HUES48 (cell line): ENCODE results near the gene MAP4K2.

Source experiments
- H3K27ac ChIP-seq: one replicate; pipeline ENCODE4 v1.7.0; 2013; ENCODE audit warnings: low read depth, low read length, inconsistent platforms
- H3K27me3 ChIP-seq: 2 replicates; pipeline ENCODE4 v1.6.1; 2013; ENCODE audit warnings: mild to moderate bottlenecking, low read length; ENCODE audit not compliant: control insufficient read depth, insufficient read depth
- H3K36me3 ChIP-seq: 2 replicates; pipeline ENCODE4 v1.6.1; 2013; ENCODE audit warnings: low read length; ENCODE audit not compliant: control insufficient read depth, insufficient read depth
- H3K4me1 ChIP-seq: 2 replicates; pipeline ENCODE4 v1.6.1; 2013; ENCODE audit warnings: mild to moderate bottlenecking, low read length; ENCODE audit not compliant: control insufficient read depth, insufficient read depth
- H3K4me3 ChIP-seq: 2 replicates; pipeline ENCODE4 v1.5.1; 2013; ENCODE audit warnings: mild to moderate bottlenecking, low read depth, low read length
- H3K9ac ChIP-seq: 2 replicates; pipeline ENCODE4 v1.6.1; 2013; ENCODE audit warnings: mild to moderate bottlenecking, low read depth, low read length, moderate library complexity
- H3K9me3 ChIP-seq: 2 replicates; pipeline ENCODE4 v1.6.1; 2013; ENCODE audit warnings: low read length; ENCODE audit not compliant: control insufficient read depth, insufficient read depth

Gene MAP4K2

GRCh38 chr11:64844330-64845128 is 41.5 kb upstream of the MAP4K2 start, which contains the start of gene CDC42BPG:
CDC42BPG (minus strand) TSS chr11:64844653; CDS start chr11:64844569, 84 bp downstream.
- Histone ChIP-seq H3K27me3 (no peaks in the 10 kb centered on the region), H3K9me3 (no peaks in the 10 kb centered on the region), H3K9ac (peak within 1 kb of the TSS; percentile 67; the same call in 1 of the 2 replicates), H3K4me1 (peaks cover 26% of the 10 kb centered on the region), H3K4me3 (peak within 1 kb of the TSS; percentile 91), H3K36me3 (peaks cover 8% of the 10 kb centered on the region), H3K27ac (peak within 1 kb of the TSS; percentile 83)

DNA sequence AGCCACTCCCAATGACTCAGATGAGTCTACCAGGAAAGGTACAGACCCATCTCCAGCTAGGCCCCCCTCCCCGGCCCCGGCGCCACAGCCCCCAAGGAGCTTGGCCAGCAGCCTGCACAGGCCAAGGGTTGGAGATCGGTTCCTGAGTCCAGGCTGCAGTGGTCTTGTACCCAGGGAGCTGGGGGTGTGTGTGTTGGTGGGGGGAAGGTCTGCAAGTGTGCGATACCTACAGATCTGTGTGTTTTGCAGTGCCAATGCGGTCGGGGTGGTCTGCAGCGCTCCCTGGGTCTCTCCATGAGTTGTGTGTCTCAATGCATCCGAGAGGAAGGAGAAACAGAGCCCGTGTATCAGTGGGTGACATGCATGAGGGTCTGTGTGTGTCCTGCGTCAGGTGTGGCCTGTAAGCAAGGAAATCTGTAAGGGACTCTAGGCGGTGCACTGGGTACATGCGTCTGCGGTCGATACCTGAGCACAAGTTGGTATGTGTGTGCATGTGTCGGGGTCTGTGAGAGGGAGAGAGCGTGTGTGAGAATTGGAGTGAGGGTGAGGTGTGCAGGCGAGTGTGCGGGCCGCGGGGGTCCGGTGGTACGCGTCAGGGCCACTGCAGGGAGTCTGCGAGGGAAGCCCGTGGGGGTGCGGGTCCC is 40.8 kb upstream of the MAP4K2 start:
- Histone ChIP-seq H3K4me3 (peak overlapping the region; percentile 62), H3K27ac (peak overlapping the region; percentile 79)

GRCh38 chr11:64842851-64843685 is 40.1 kb upstream of the MAP4K2 start:
- Histone ChIP-seq H3K27ac (peak overlapping the region; percentile 79), H3K27me3 (no peaks in the 10 kb centered on the region), H3K4me3 (peak overlapping the region; percentile 31; the same call in 1 of the 2 replicates), H3K9me3 (no peaks in the 10 kb centered on the region), H3K36me3 (peaks cover 23% of the 10 kb centered on the region), H3K9ac (no peak overlapping the region), H3K4me1 (peaks cover 23% of the 10 kb centered on the region)

More for the DNA sequence above, 40.8 kb upstream of the MAP4K2 start:
- Histone ChIP-seq H3K36me3 (peaks cover 15% of the 10 kb centered on the region), H3K9ac (no peak overlapping the region; the same call in 1 of the 2 replicates), H3K27me3 (no peaks in the 10 kb centered on the region), H3K9me3 (no peaks in the 10 kb centered on the region), H3K4me1 (peaks cover 23% of the 10 kb centered on the region)

GRCh38 chr11:64842366-64842759 is 39.3 kb upstream of the MAP4K2 start:
- H3K27ac ChIP-seq, result peak overlapping the region; percentile 79
- no peak overlapping the region for H3K9ac ChIP-seq
- no peaks in the 10 kb centered on the region for H3K27me3 ChIP-seq
- H3K4me1 ChIP-seq, result peaks cover 23% of the 10 kb centered on the region
- no peak overlapping the region for H3K4me3 ChIP-seq
- H3K9me3 ChIP-seq, result no peaks in the 10 kb centered on the region
- peaks cover 26% of the 10 kb centered on the region for H3K36me3 ChIP-seq

GRCh38 chr11:64841592-64842365 is 38.8 kb upstream of the MAP4K2 start:
- H3K27ac ChIP-seq, result peak overlapping the region; percentile 79
- H3K36me3 ChIP-seq, result peaks cover 29% of the 10 kb centered on the region
- H3K9me3 ChIP-seq, result no peaks in the 10 kb centered on the region
- H3K27me3 ChIP-seq, result no peaks in the 10 kb centered on the region
- H3K9ac ChIP-seq, result no peak overlapping the region
- H3K4me3 ChIP-seq, result no peak overlapping the region
- peaks cover 20% of the 10 kb centered on the region for H3K4me1 ChIP-seq

GRCh38 chr11:64839887-64840782 is 37.1 kb upstream of the MAP4K2 start:
- Histone ChIP-seq H3K27me3 (no peaks in the 10 kb centered on the region), H3K4me1 (peaks cover 20% of the 10 kb centered on the region), H3K9me3 (no peaks in the 10 kb centered on the region), H3K27ac (no peak overlapping the region), H3K9ac (no peak overlapping the region), H3K36me3 (peaks cover 37% of the 10 kb centered on the region), H3K4me3 (no peak overlapping the region)

DNA sequence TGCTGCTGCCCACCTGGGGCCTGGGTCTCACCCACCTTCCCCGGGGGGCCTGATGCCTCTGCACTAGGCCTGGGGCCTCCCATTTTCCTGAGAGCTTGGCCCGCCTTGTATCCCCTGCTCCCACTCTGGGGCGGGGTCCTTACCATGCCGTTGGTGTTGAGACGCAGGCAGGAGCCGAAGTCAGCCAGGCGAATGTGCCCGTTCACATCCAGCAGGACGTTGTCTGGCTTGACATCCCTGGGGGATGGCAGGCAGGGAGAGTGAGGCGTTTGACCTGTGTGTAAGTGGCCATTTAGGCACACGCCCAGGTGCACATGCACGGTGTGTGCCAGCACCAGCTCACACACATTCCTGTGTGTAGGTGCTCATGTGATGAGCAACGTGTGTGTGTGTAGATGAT is 36.3 kb upstream of the MAP4K2 start:
- Histone ChIP-seq H3K4me3 (no peak overlapping the region), H3K27me3 (no peaks in the 10 kb centered on the region), H3K4me1 (peaks cover 20% of the 10 kb centered on the region), H3K9me3 (no peaks in the 10 kb centered on the region), H3K9ac (no peak overlapping the region), H3K36me3 (peaks cover 43% of the 10 kb centered on the region), H3K27ac (no peak overlapping the region)

DNA sequence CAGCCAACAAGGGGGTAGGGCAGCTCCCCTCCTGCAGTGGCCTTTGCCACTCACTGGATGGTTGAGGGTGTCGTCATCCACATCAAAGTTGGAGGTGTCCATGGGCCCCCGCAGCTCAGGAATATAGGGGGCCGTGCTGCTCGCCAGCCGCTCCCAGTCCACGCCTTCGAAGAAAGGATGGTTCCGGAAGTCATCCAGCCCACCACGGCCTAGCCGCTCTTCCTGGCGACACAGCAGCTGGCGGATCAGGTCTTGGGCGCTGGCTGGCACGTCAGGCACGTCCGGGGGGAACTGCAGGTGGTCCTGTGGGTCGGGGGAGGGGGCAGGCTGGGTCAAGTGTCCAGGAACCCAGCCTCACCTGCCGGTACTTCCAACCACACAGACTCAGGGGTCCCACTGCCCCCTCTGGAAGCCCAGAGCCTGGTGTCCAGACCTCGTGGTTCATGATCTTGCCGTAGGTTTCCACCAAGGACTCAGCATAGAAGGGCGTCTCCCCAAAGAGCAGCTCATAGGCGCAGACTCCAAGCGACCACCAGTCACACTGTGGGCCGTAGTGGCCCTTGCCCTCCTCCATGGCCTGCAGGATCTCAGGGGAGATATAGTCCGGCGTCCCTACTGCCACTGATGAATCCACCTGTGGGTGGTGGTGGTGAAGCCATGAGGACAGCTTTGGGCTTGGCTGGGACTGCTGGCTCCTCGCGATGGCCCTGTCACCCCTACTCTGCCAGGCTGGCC is 35.8 kb upstream of the MAP4K2 start:
- Histone ChIP-seq H3K36me3 (peaks cover 49% of the 10 kb centered on the region), H3K4me3 (no peak overlapping the region), H3K4me1 (peaks cover 17% of the 10 kb centered on the region), H3K27me3 (no peaks in the 10 kb centered on the region), H3K27ac (no peak overlapping the region), H3K9me3 (no peaks in the 10 kb centered on the region), H3K9ac (no peak overlapping the region)

GRCh38 chr11:64837887-64838351 is 34.9 kb upstream of the MAP4K2 start:
- H3K4me3 ChIP-seq, result no peak overlapping the region
- peaks cover 57% of the 10 kb centered on the region for H3K36me3 ChIP-seq
- no peaks in the 10 kb centered on the region for H3K9me3 ChIP-seq
- no peaks in the 10 kb centered on the region for H3K27me3 ChIP-seq
- H3K4me1 ChIP-seq, result peaks cover 11% of the 10 kb centered on the region
- no peak overlapping the region for H3K27ac ChIP-seq
- H3K9ac ChIP-seq, result no peak overlapping the region
